Small intestine (tissue), 7 donors: Measurements from ENCODE around the gene PLK5. TPM values are rescaled to one million over a fixed set of nuclear protein-coding genes. Genes with fewer than 3 reads are reported as not detected.
"Not testable (repeated sequence)": the region's sequence is repeated elsewhere in the genome, so short reads cannot be mapped to it uniquely, and the experiment has no call there.

Source experiments
- DNase-seq, 2 donors: peaks; one replicate each; pipeline versions ENCODE4 v3.0.0 to v3.0.0-alpha.2; 2013
- FAIRE-seq: peaks from 2 replicates; lab custom pipeline; 2012; peaks lifted over from hg19 to GRCh38; lab: Jason Lieb, UNC
- H3K27ac ChIP-seq, 3 donors: one replicate each; pipeline ENCODE4 v1.5.1; 2013; ENCODE audit warnings: low read length in 2 of 3, mild to moderate bottlenecking in 2 of 3, control low read depth in 1 of 3, inconsistent platforms in 1 of 3, low read depth in 1 of 3, moderate library complexity in 1 of 3
- H3K27me3 ChIP-seq, 3 donors: one replicate each; pipeline ENCODE4 v1.6.1; 2013; ENCODE audit warnings: low read length in 3 of 3, inconsistent platforms in 1 of 3; ENCODE audit not compliant: control insufficient read depth in 3 of 3, insufficient read depth in 3 of 3
- H3K36me3 ChIP-seq, 3 donors: one replicate each; pipeline ENCODE4 v1.6.1; 2013; ENCODE audit warnings: low read length in 3 of 3, inconsistent platforms in 1 of 3, low read depth in 1 of 3, mild to moderate bottlenecking in 1 of 3, moderate library complexity in 1 of 3; ENCODE audit not compliant: control insufficient read depth in 3 of 3, insufficient read depth in 2 of 3
- H3K4me1 ChIP-seq, 3 donors: one replicate each; pipeline ENCODE4 v1.6.1; 2013; ENCODE audit warnings: low read length in 2 of 3, inconsistent platforms in 1 of 3, low read depth in 1 of 3, mild to moderate bottlenecking in 1 of 3, moderate library complexity in 1 of 3; ENCODE audit not compliant: control insufficient read depth in 3 of 3, insufficient read depth in 2 of 3
- H3K4me3 ChIP-seq, 3 donors: one replicate each; pipeline ENCODE4 v1.5.1; 2013; ENCODE audit warnings: low read length in 3 of 3, control low read depth in 1 of 3, inconsistent platforms in 1 of 3, low read depth in 1 of 3, mild to moderate bottlenecking in 1 of 3, moderate library complexity in 1 of 3
- H3K9me3 ChIP-seq, 2 donors: one replicate each; pipeline ENCODE4 v1.6.1; 2013; ENCODE audit warnings: low read depth in 1 of 2, low read length in 1 of 2; ENCODE audit not compliant: control insufficient read depth in 2 of 2, insufficient read depth in 1 of 2
- WGBS, 3 donors: extraction: QIAGEN DNeasy Blood & Tissue Kit; methylation state at CpG; one replicate each; pipeline ENCODE4 v1.1.7; 2013; 5-methylcytosine and 5-hydroxymethylcytosine counted together
- polyA plus RNA-seq, 4 donors: library from polyadenylated mRNA; stranded (reverse) in 3 of 4; unstranded in 1 of 4; fragments of 200-250 nt in 3 of 4; fragments of 120-200 nt in 1 of 4; gene quantifications; one replicate each; pipeline versions ENCODE4 v1.2.1 to v1.2.3, GENCODE V29; 2013
- donor health status: healthy with polysubstance abuse.
- donor health status: control.
- donor health status: control.
- donor health status: Bipolar disorder and iron deficiency.
- donor health status: healthy.

PLK5 gene
- polyA plus RNA-seq, 4 donors = 0.15 to 0.25 TPM; not detected in 2

- peaks cover 0 to 60% (median 4%) of the 10 kb centered on the region in 3 donors for H3K4me1 ChIP-seq
- peaks cover 0 to 6% (median 5%) of the 10 kb centered on the region in 3 donors for H3K27me3 ChIP-seq
- H3K27ac ChIP-seq = no peak overlapping the region
- no peak overlapping the region for H3K4me3 ChIP-seq
- FAIRE-seq (no peak), DNase-seq (no peak)
- H3K36me3 ChIP-seq = peaks cover 0 to 38% (median 0%) of the 10 kb centered on the region in 3 donors
- 81 to 86% (median 86%) methylated on average over 36 to 40 of the region's 40 CpGs for WGBS, 3 donors
- peaks cover 0 to 5% of the 10 kb centered on the region in 2 donors for H3K9me3 ChIP-seq
These were observed 27.8 kb upstream of the PLK5 start for GRCh38 chr19:1495799-1496713.

- peaks cover 0 to 3% (median under 1%) of the 10 kb centered on the region in 3 donors for H3K27me3 ChIP-seq
- H3K4me1 ChIP-seq = peaks cover 0 to 68% (median 4%) of the 10 kb centered on the region in 3 donors
- H3K4me3 ChIP-seq = no peak overlapping the region
- no peak for FAIRE-seq
- H3K9me3 ChIP-seq = peaks cover 0 to 5% of the 10 kb centered on the region in 2 donors
- peak overlapping the region in 2 of 3 donors; percentile 38 to 57 for H3K27ac ChIP-seq
- 74 to 79% (median 78%) methylated on average over 33 to 39 of the region's 39 CpGs for WGBS, 3 donors
- H3K36me3 ChIP-seq = peaks cover 0 to 38% (median 0%) of the 10 kb centered on the region in 3 donors
- DNase-seq = no peak
These were observed 26.9 kb upstream of the PLK5 start for GRCh38 chr19:1496714-1497577.

- Histone ChIP-seq H3K9me3 (peaks cover 0 to 5% of the 10 kb centered on the region in 2 donors), H3K4me3 (no peak overlapping the region), H3K27ac (peak overlapping the region in 2 of 3 donors; percentile 38 to 57), H3K27me3 (peaks cover 0 to 3% (median 0%) of the 10 kb centered on the region in 3 donors), H3K4me1 (peaks cover 0 to 73% (median 4%) of the 10 kb centered on the region in 3 donors), H3K36me3 (peaks cover 0 to 38% (median 0%) of the 10 kb centered on the region in 3 donors)
- FAIRE-seq = no peak
- 81 to 86% (median 84%) methylated on average over 25 of the region's 25 CpGs for WGBS, 3 donors
- DNase-seq = no peak
These were observed 26.2 kb upstream of the PLK5 start for GRCh38 chr19:1497578-1498235.

GRCh38 chr19:1499231-1499630 lies 24.6 kb upstream of the PLK5 start:
- FAIRE-seq, H3K9me3 ChIP-seq, DNase-seq, H3K27ac ChIP-seq, H3K4me3 ChIP-seq: not testable (repeated sequence)
- peaks cover 0 to 35% (median 0%) of the 10 kb centered on the region in 3 donors for H3K36me3 ChIP-seq
- H3K4me1 ChIP-seq = peaks cover 0 to 73% (median 2%) of the 10 kb centered on the region in 3 donors
- peaks cover 0 to 10% (median 6%) of the 10 kb centered on the region in 3 donors for H3K27me3 ChIP-seq
- 46 to 88% (median 82%) methylated on average over 7 to 27 of the region's 34 CpGs for WGBS, 3 donors

DNA sequence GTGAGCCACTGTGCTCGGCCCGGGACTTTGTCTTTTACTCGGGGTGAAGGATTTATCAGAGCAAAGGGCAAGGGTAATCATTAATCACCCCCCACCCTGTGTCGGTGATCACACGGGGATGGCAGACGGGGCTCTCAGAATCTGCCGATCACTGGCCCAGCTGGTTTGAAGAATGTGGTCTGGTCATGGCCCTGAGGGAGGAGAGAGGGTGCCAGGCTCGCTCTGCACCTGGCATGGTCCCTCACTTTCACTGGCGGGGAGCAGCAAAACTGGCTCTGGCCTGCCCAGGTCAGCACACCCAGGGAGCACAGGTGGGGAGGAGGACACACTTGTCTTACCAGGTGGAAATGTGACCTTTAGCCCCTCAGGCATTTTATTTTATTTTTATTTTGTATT lies 22.7 kb upstream of the PLK5 start:
- Histone ChIP-seq H3K4me1 (peaks cover 0 to 57% (median 0%) of the 10 kb centered on the region in 3 donors), H3K27me3 (peaks cover 0 to 13% (median 6%) of the 10 kb centered on the region in 3 donors), H3K27ac (peak overlapping the region; percentile 72 to 95 (median 84)), H3K9me3 (peaks cover 0 to 11% of the 10 kb centered on the region in 2 donors), H3K4me3 (no peak overlapping the region), H3K36me3 (peaks cover 0 to 35% (median 0%) of the 10 kb centered on the region in 3 donors)
- WGBS, 3 donors = 17 to 45% (median 31%) methylated on average over 9 of the region's 9 CpGs
- FAIRE-seq (no peak), DNase-seq (peak; percentile 91 to 94)

- FAIRE-seq (no peak), DNase-seq (no peak)
- H3K27me3 ChIP-seq = peaks cover 0 to 13% (median 3%) of the 10 kb centered on the region in 3 donors
- peak overlapping the region in 2 of 3 donors; percentile 64 to 95 for H3K27ac ChIP-seq
- peaks cover 0 to 35% (median 0%) of the 10 kb centered on the region in 3 donors for H3K36me3 ChIP-seq
- H3K4me1 ChIP-seq = peaks cover 2 to 49% (median 3%) of the 10 kb centered on the region in 3 donors
- H3K9me3 ChIP-seq = peaks cover 0 to 17% of the 10 kb centered on the region in 2 donors
- WGBS, 3 donors = 51 to 64% (median 54%) methylated on average over 14 of the region's 14 CpGs
- peak overlapping the region in 1 of 3 donors; percentile 42 for H3K4me3 ChIP-seq
These were observed 21.3 kb upstream of the PLK5 start for GRCh38 chr19:1502433-1503088.

- FAIRE-seq (no peak), DNase-seq (peak; percentile 69 to 87)
- peaks cover 0 to 31% (median 0%) of the 10 kb centered on the region in 3 donors for H3K36me3 ChIP-seq
- H3K9me3 ChIP-seq = peaks cover 0 to 18% of the 10 kb centered on the region in 2 donors
- peaks cover 0 to 13% (median 2%) of the 10 kb centered on the region in 3 donors for H3K27me3 ChIP-seq
- H3K4me3 ChIP-seq = peak overlapping the region in 2 of 3 donors; percentile 21 to 42
- 7 to 13% (median 12%) methylated on average over 43 to 49 of the region's 49 CpGs for WGBS, 3 donors
- peak overlapping the region in 2 of 3 donors; percentile 44 to 64 for H3K27ac ChIP-seq
- H3K4me1 ChIP-seq = peaks cover 2 to 43% (median 5%) of the 10 kb centered on the region in 3 donors
These were observed 20.6 kb upstream of the PLK5 start for GRCh38 chr19:1503089-1503924.
